ENCODE data around the gene CTAGE1. TPM values are rescaled to one million over a fixed set of nuclear protein-coding genes. Genes with fewer than 3 reads are reported as not detected.

Gene CTAGE1
- total RNA-seq, 1 donor from 2014 or later, result not detected

- Histone ChIP-seq H3K9ac (no peak overlapping the region), H3K4me3 (no peak overlapping the region), H3K9me3 (ENCODE audit: low read depth) (no peaks in the 10 kb centered on the region), H3K27ac (no peak overlapping the region), H3K36me3 (no peaks in the 10 kb centered on the region), H3K79me2 (ENCODE audit: low read depth) (no peaks in the 10 kb centered on the region), H3K4me2 (no peak overlapping the region), H3F3A (ENCODE audit: low read depth) (no peaks in the 10 kb centered on the region), H3K4me1 (no peaks in the 10 kb centered on the region), H3K27me3 (no peaks in the 10 kb centered on the region), H2AFZ (replicated peaks) (no peak overlapping the region), H4K20me1 (ENCODE audit: low read depth) (no peaks in the 10 kb centered on the region)
- Mint-ChIP-seq H3K27ac (no peak overlapping the region), H3K4me1 (peaks cover 6% of the 10 kb centered on the region), H3K9me3 (no peaks in the 10 kb centered on the region), H3K4me3 (no peak overlapping the region), H3K27me3 (ENCODE audit: insufficient read depth, low read depth) (peaks cover 3% of the 10 kb centered on the region), H3K36me3 (no peaks in the 10 kb centered on the region)
- no peak for TF ChIP-seq EZH2phosphoT487 (IDR thresholded peaks at IDR 0.05)
- DNase-seq (ENCODE audit: low spot score), result no peak
Measured at GRCh38 chr18:22424565-22424963, 6.8 kb upstream of the CTAGE1 start.

- Histone ChIP-seq H4K20me1 (ENCODE audit: low read depth) (no peaks in the 10 kb centered on the region), H3K79me2 (ENCODE audit: low read depth) (no peaks in the 10 kb centered on the region), H3K27me3 (no peaks in the 10 kb centered on the region), H3K9ac (no peak overlapping the region), H2AFZ (replicated peaks) (no peak overlapping the region), H3K4me1 (no peaks in the 10 kb centered on the region), H3K9me3 (ENCODE audit: low read depth) (no peaks in the 10 kb centered on the region), H3K4me2 (no peak overlapping the region), H3K36me3 (no peaks in the 10 kb centered on the region), H3K4me3 (no peak overlapping the region), H3K27ac (no peak overlapping the region), H3F3A (ENCODE audit: low read depth) (no peaks in the 10 kb centered on the region)
- H3K27ac Mint-ChIP-seq, result no peak overlapping the region
- TF ChIP-seq EZH2 (IDR thresholded peaks at IDR 0.05), result no peak
- TF ChIP-seq CTCF (IDR thresholded peaks at IDR 0.05), result no peak
- no peak for TF ChIP-seq EZH2phosphoT487 (IDR thresholded peaks at IDR 0.05)
- peaks cover 6% of the 10 kb centered on the region for H3K4me1 Mint-ChIP-seq
- H3K4me3 Mint-ChIP-seq, result no peak overlapping the region
- peaks cover 5% of the 10 kb centered on the region for H3K27me3 Mint-ChIP-seq (ENCODE audit: insufficient read depth, low read depth)
- no peaks in the 10 kb centered on the region for H3K9me3 Mint-ChIP-seq
- no peaks in the 10 kb centered on the region for H3K36me3 Mint-ChIP-seq
- no peak for DNase-seq (ENCODE audit: low spot score)
Measured at GRCh38 chr18:22423878-22424564, 6.3 kb upstream of the CTAGE1 start.

- no peak for TF ChIP-seq EZH2phosphoT487 (IDR thresholded peaks at IDR 0.05)
- no peak for TF ChIP-seq CTCF (IDR thresholded peaks at IDR 0.05)
- no peak for TF ChIP-seq EZH2 (IDR thresholded peaks at IDR 0.05)
- Mint-ChIP-seq H3K4me1 (peaks cover 6% of the 10 kb centered on the region), H3K27me3 (ENCODE audit: insufficient read depth, low read depth) (peaks cover 2% of the 10 kb centered on the region), H3K36me3 (no peaks in the 10 kb centered on the region), H3K4me3 (no peak overlapping the region), H3K27ac (no peak overlapping the region), H3K9me3 (peaks cover 4% of the 10 kb centered on the region)
- H3K27ac ChIP-seq, result no peak overlapping the region
- no peak overlapping the region for H2AFZ ChIP-seq (replicated peaks)
- H3K4me3 ChIP-seq, result no peak overlapping the region
- no peaks in the 10 kb centered on the region for H3K4me1 ChIP-seq
- no peaks in the 10 kb centered on the region for H3K9me3 ChIP-seq (ENCODE audit: low read depth)
- H4K20me1 ChIP-seq (ENCODE audit: low read depth), result no peaks in the 10 kb centered on the region
- H3K79me2 ChIP-seq (ENCODE audit: low read depth), result no peaks in the 10 kb centered on the region
- no peaks in the 10 kb centered on the region for H3K27me3 ChIP-seq
- no peak overlapping the region for H3K9ac ChIP-seq
- no peaks in the 10 kb centered on the region for H3F3A ChIP-seq (ENCODE audit: low read depth)
- no peaks in the 10 kb centered on the region for H3K36me3 ChIP-seq
- DNase-seq (ENCODE audit: low spot score), result no peak
- H3K4me2 ChIP-seq, result no peak overlapping the region
Measured at GRCh38 chr18:22422909-22423548, 5.3 kb upstream of the CTAGE1 start.

GRCh38 chr18:22420652-22421051 lies 2.9 kb upstream of the CTAGE1 start:
- H3K27ac ChIP-seq, result no peak overlapping the region
- H3K4me3 ChIP-seq, result no peak overlapping the region
- no peak overlapping the region for H2AFZ ChIP-seq (replicated peaks)
- no peaks in the 10 kb centered on the region for H3K36me3 Mint-ChIP-seq
- H3F3A ChIP-seq (ENCODE audit: low read depth), result no peaks in the 10 kb centered on the region
- no peak overlapping the region for H3K4me3 Mint-ChIP-seq
- no peak overlapping the region for H3K27ac Mint-ChIP-seq
- no peaks in the 10 kb centered on the region for H3K36me3 ChIP-seq
- no peaks in the 10 kb centered on the region for H4K20me1 ChIP-seq (ENCODE audit: low read depth)
- TF ChIP-seq EZH2 (IDR thresholded peaks at IDR 0.05) (no peak), EZH2phosphoT487 (IDR thresholded peaks at IDR 0.05) (no peak)
- H3K4me1 ChIP-seq, result no peaks in the 10 kb centered on the region
- peaks cover 4% of the 10 kb centered on the region for H3K9me3 Mint-ChIP-seq
- no peak overlapping the region for H3K9ac ChIP-seq
- H3K4me2 ChIP-seq, result no peak overlapping the region
- no peaks in the 10 kb centered on the region for H3K9me3 ChIP-seq (ENCODE audit: low read depth)
- peaks cover 4% of the 10 kb centered on the region for H3K27me3 Mint-ChIP-seq (ENCODE audit: insufficient read depth, low read depth)
- no peak for DNase-seq (ENCODE audit: low spot score)
- H3K4me1 Mint-ChIP-seq, result peaks cover 6% of the 10 kb centered on the region
- no peaks in the 10 kb centered on the region for H3K79me2 ChIP-seq (ENCODE audit: low read depth)
- H3K27me3 ChIP-seq, result peaks cover 5% of the 10 kb centered on the region
